ENCODE results near the gene PLB1.

Gene PLB1

GRCh38 chr2:28565720-28566295 lies 69.9 kb downstream of the PLB1 start:
- Histone ChIP-seq H3K4me3 (ENCODE audit: extremely low read depth, insufficient read depth, low read length, poor library complexity, severe bottlenecking) (no peak overlapping the region), H3K4me1 (ENCODE audit: control insufficient read depth, insufficient read depth, low read length, poor library complexity, severe bottlenecking) (peaks cover 3% of the 10 kb centered on the region), H3K9me3 (ENCODE audit: control insufficient read depth, low read length) (no peaks in the 10 kb centered on the region), H3K36me3 (ENCODE audit: control insufficient read depth, insufficient read depth, low read length) (no peaks in the 10 kb centered on the region), H3K27ac (ENCODE audit: low read depth, low read length, severe bottlenecking) (no peak overlapping the region)
- 78 to 82% methylated on average over 1 of the region's 3 CpGs for WGBS, 2 experiments (ENCODE audit: insufficient coverage in 2 of 2)

- 0% methylated on average over 26 to 28 of the region's 38 CpGs for WGBS, 2 experiments (ENCODE audit: insufficient coverage in 2 of 2)
- Histone ChIP-seq H3K4me3 (ENCODE audit: extremely low read depth, insufficient read depth, low read length, poor library complexity, severe bottlenecking) (peak overlapping the region; percentile 39), H3K36me3 (ENCODE audit: control insufficient read depth, insufficient read depth, low read length) (no peaks in the 10 kb centered on the region), H3K9me3 (ENCODE audit: control insufficient read depth, low read length) (no peaks in the 10 kb centered on the region), H3K4me1 (ENCODE audit: control insufficient read depth, insufficient read depth, low read length, poor library complexity, severe bottlenecking) (peaks cover 3% of the 10 kb centered on the region), H3K27ac (ENCODE audit: low read depth, low read length, severe bottlenecking) (peak overlapping the region; percentile 36)
Observed at GRCh38 chr2:28566521-28567041, 70.7 kb downstream of the PLB1 start.

GRCh38 chr2:28567061-28567471 lies 71.2 kb downstream of the PLB1 start:
- Histone ChIP-seq H3K27ac (ENCODE audit: low read depth, low read length, severe bottlenecking) (no peak overlapping the region), H3K4me3 (ENCODE audit: extremely low read depth, insufficient read depth, low read length, poor library complexity, severe bottlenecking) (peak overlapping the region; percentile 39), H3K36me3 (ENCODE audit: control insufficient read depth, insufficient read depth, low read length) (no peaks in the 10 kb centered on the region), H3K9me3 (ENCODE audit: control insufficient read depth, low read length) (no peaks in the 10 kb centered on the region), H3K4me1 (ENCODE audit: control insufficient read depth, insufficient read depth, low read length, poor library complexity, severe bottlenecking) (peaks cover 3% of the 10 kb centered on the region)
- 14 to 25% methylated on average over 4 to 10 of the region's 14 CpGs for WGBS, 2 experiments (ENCODE audit: insufficient coverage in 2 of 2)

- peaks cover 3% of the 10 kb centered on the region for H3K4me1 ChIP-seq (ENCODE audit: control insufficient read depth, insufficient read depth, low read length, poor library complexity, severe bottlenecking)
- no peaks in the 10 kb centered on the region for H3K9me3 ChIP-seq (ENCODE audit: control insufficient read depth, low read length)
- no peak overlapping the region for H3K4me3 ChIP-seq (ENCODE audit: extremely low read depth, insufficient read depth, low read length, poor library complexity, severe bottlenecking)
- H3K27ac ChIP-seq (ENCODE audit: low read depth, low read length, severe bottlenecking), result no peak overlapping the region
- H3K36me3 ChIP-seq (ENCODE audit: control insufficient read depth, insufficient read depth, low read length), result no peaks in the 10 kb centered on the region
- WGBS, 2 experiments (ENCODE audit: insufficient coverage in 2 of 2), result no CpG with 5 or more reads among the region's 2 CpGs
Observed at GRCh38 chr2:28568036-28568435, 72.2 kb downstream of the PLB1 start.

GRCh38 chr2:28568533-28568932 lies 72.7 kb downstream of the PLB1 start:
- peaks cover 3% of the 10 kb centered on the region for H3K4me1 ChIP-seq (ENCODE audit: control insufficient read depth, insufficient read depth, low read length, poor library complexity, severe bottlenecking)
- no peak overlapping the region for H3K27ac ChIP-seq (ENCODE audit: low read depth, low read length, severe bottlenecking)
- H3K9me3 ChIP-seq (ENCODE audit: control insufficient read depth, low read length), result no peaks in the 10 kb centered on the region
- H3K36me3 ChIP-seq (ENCODE audit: control insufficient read depth, insufficient read depth, low read length), result no peaks in the 10 kb centered on the region
- no peak overlapping the region for H3K4me3 ChIP-seq (ENCODE audit: extremely low read depth, insufficient read depth, low read length, poor library complexity, severe bottlenecking)
- WGBS, 2 experiments (ENCODE audit: insufficient coverage in 2 of 2), result 55 to 66% methylated on average over 3 to 4 of the region's 5 CpGs

GRCh38 chr2:28570431-28570830 lies 74.6 kb downstream of the PLB1 start:
- WGBS, 2 experiments (ENCODE audit: insufficient coverage in 2 of 2), result 100% methylated on average over 1 of the region's 6 CpGs
- Histone ChIP-seq H3K9me3 (ENCODE audit: control insufficient read depth, low read length) (no peaks in the 10 kb centered on the region), H3K36me3 (ENCODE audit: control insufficient read depth, insufficient read depth, low read length) (no peaks in the 10 kb centered on the region), H3K4me3 (ENCODE audit: extremely low read depth, insufficient read depth, low read length, poor library complexity, severe bottlenecking) (no peak overlapping the region), H3K27ac (ENCODE audit: low read depth, low read length, severe bottlenecking) (no peak overlapping the region), H3K4me1 (ENCODE audit: control insufficient read depth, insufficient read depth, low read length, poor library complexity, severe bottlenecking) (peaks cover 3% of the 10 kb centered on the region)

GRCh38 chr2:28576714-28577113 lies 80.9 kb downstream of the PLB1 start:
- H3K9me3 ChIP-seq (ENCODE audit: control insufficient read depth, low read length), result no peaks in the 10 kb centered on the region
- H3K4me3 ChIP-seq (ENCODE audit: extremely low read depth, insufficient read depth, low read length, poor library complexity, severe bottlenecking), result no peak overlapping the region
- 89 to 96% methylated on average over 2 of the region's 5 CpGs for WGBS, 2 experiments (ENCODE audit: insufficient coverage in 2 of 2)
- H3K36me3 ChIP-seq (ENCODE audit: control insufficient read depth, insufficient read depth, low read length), result no peaks in the 10 kb centered on the region
- no peak overlapping the region for H3K27ac ChIP-seq (ENCODE audit: low read depth, low read length, severe bottlenecking)
- peaks cover 4% of the 10 kb centered on the region for H3K4me1 ChIP-seq (ENCODE audit: control insufficient read depth, insufficient read depth, low read length, poor library complexity, severe bottlenecking)

GRCh38 chr2:28577791-28578680 lies 82.2 kb downstream of the PLB1 start:
- Histone ChIP-seq H3K4me3 (ENCODE audit: extremely low read depth, insufficient read depth, low read length, poor library complexity, severe bottlenecking) (no peak overlapping the region), H3K4me1 (ENCODE audit: control insufficient read depth, insufficient read depth, low read length, poor library complexity, severe bottlenecking) (peaks cover 7% of the 10 kb centered on the region), H3K27ac (ENCODE audit: low read depth, low read length, severe bottlenecking) (no peak overlapping the region), H3K36me3 (ENCODE audit: control insufficient read depth, insufficient read depth, low read length) (no peaks in the 10 kb centered on the region), H3K9me3 (ENCODE audit: control insufficient read depth, low read length) (no peaks in the 10 kb centered on the region)
- 90 to 96% methylated on average over 13 of the region's 16 CpGs for WGBS, 2 experiments (ENCODE audit: insufficient coverage in 2 of 2)

- H3K36me3 ChIP-seq (ENCODE audit: control insufficient read depth, insufficient read depth, low read length), result no peaks in the 10 kb centered on the region
- H3K4me3 ChIP-seq (ENCODE audit: extremely low read depth, insufficient read depth, low read length, poor library complexity, severe bottlenecking), result no peak overlapping the region
- 100% methylated on average over 2 of the region's 2 CpGs; no CpG with 5 or more reads in 1 of the 2 experiments for WGBS, 2 experiments (ENCODE audit: insufficient coverage in 2 of 2)
Observed at GRCh38 chr2:28578774-28579173, 82.9 kb downstream of the PLB1 start.

GRCh38 chr2:28579606-28580005 lies 83.7 kb downstream of the PLB1 start:
- no peaks in the 10 kb centered on the region for H3K36me3 ChIP-seq (ENCODE audit: control insufficient read depth, insufficient read depth, low read length)
- no peak overlapping the region for H3K27ac ChIP-seq (ENCODE audit: low read depth, low read length, severe bottlenecking)
- H3K9me3 ChIP-seq (ENCODE audit: control insufficient read depth, low read length), result no peaks in the 10 kb centered on the region
- H3K4me3 ChIP-seq (ENCODE audit: extremely low read depth, insufficient read depth, low read length, poor library complexity, severe bottlenecking), result no peak overlapping the region
- H3K4me1 ChIP-seq (ENCODE audit: control insufficient read depth, insufficient read depth, low read length, poor library complexity, severe bottlenecking), result peaks cover 13% of the 10 kb centered on the region
- 95 to 100% methylated on average over 3 of the region's 3 CpGs for WGBS, 2 experiments (ENCODE audit: insufficient coverage in 2 of 2)

More at GRCh38 chr2:28578774-28579173, 82.9 kb downstream of the PLB1 start:
- no peak overlapping the region for H3K27ac ChIP-seq (ENCODE audit: low read depth, low read length, severe bottlenecking)
- peaks cover 11% of the 10 kb centered on the region for H3K4me1 ChIP-seq (ENCODE audit: control insufficient read depth, insufficient read depth, low read length, poor library complexity, severe bottlenecking)
- H3K9me3 ChIP-seq (ENCODE audit: control insufficient read depth, low read length), result no peaks in the 10 kb centered on the region

- peaks cover 18% of the 10 kb centered on the region for H3K4me1 ChIP-seq (ENCODE audit: control insufficient read depth, insufficient read depth, low read length, poor library complexity, severe bottlenecking)
- H3K4me3 ChIP-seq (ENCODE audit: extremely low read depth, insufficient read depth, low read length, poor library complexity, severe bottlenecking), result no peak overlapping the region
- H3K9me3 ChIP-seq (ENCODE audit: control insufficient read depth, low read length), result no peaks in the 10 kb centered on the region
- 88 to 94% methylated on average over 5 of the region's 5 CpGs for WGBS, 2 experiments (ENCODE audit: insufficient coverage in 2 of 2)
- no peak overlapping the region for H3K27ac ChIP-seq (ENCODE audit: low read depth, low read length, severe bottlenecking)
- no peaks in the 10 kb centered on the region for H3K36me3 ChIP-seq (ENCODE audit: control insufficient read depth, insufficient read depth, low read length)
Observed at GRCh38 chr2:28580078-28580477, 84.2 kb downstream of the PLB1 start.

Data from mesodermal cell (in vitro differentiated cells).